HG03060 (cell line): Measurements from ENCODE around the gene CEP85L.

Experiments used
- ATAC-seq: cut with Tn5 transposase; IDR thresholded peaks from one replicate; pipeline ENCODE4 v1.9.1; 2021; ENCODE audit warnings: low read depth, moderate number of reproducible peaks; ENCODE audit not compliant: unreplicated experiment

CEP85L gene

DNA sequence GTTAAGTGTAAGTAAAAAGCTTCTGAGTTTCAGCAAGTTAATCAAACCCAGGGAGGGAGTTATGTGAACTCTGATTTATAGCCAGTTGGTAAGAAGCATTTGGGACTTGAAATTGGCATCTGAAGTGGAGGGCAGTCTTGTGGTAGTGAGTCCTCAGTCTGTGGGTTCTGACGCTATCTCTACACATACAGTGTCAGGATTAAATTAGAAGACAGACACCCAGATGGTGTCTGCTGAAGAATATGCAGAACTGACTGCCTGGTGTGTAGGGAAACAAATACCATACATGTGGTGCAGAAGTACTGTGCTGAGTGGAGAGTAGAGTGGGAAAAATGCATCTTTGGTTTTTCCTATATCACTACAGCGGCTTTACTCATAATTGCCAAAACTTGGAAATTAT lies 146.8 kb downstream of the CEP85L start:
- ATAC-seq, result no peak

DNA sequence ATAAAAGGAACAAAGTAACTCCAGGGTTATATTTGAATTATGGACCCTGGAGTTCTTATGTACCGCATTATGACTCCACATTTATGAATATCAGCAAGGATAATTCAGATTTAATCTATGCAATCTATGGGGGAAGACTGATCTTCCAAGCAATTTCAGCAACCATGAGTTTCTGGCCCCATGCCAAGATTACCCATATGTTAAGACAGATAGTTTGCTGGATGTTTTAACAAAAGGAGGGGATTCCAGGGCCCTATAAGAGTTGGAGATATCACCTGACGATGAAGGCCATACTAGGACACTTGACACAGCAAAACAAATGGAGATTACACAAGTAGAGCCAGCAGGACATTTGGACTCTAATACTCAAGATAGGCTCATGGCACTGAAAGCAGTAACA lies 149.2 kb downstream of the CEP85L start:
- ATAC-seq, result no peak

DNA sequence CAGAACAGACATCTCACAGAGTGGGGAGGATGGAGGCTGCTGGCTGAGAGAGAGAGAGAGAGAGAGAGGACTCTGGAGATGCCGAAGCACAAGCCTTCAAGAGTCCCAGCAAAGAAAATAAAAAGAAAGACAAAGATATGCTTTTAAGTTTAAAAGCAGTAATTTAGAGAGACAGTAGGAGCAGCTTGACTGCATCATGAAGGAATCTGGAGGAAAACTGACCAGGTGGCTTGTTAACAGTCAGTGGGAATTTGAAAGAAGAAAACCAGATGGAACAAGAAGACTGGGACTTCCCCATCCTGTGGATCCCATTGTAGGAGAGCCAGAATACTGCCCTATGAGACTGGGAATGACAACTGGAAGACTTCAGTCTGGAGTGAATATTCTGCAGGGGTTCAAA lies 149.6 kb downstream of the CEP85L start:
- ATAC-seq, result no peak

DNA sequence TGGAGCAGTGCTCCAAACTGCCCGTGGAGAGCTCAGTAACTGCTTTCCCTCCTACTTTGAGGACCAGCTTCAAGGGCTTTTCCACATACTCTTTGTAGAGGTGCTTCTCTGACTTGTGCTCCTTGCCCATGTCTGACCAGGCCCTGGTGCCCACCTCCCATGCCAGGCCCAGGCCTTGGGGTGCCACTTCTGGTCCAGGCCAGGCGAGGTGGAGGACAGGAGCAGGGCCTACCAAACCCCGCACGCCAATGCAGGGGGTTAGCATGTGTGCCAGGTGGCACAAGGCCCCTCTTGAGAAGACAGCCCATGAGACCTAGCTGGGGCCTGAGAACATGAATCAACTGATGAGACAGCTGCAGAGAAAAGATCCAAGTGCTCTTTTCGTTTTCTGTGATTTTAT lies 150.3 kb downstream of the CEP85L start:
- no peak for ATAC-seq

DNA sequence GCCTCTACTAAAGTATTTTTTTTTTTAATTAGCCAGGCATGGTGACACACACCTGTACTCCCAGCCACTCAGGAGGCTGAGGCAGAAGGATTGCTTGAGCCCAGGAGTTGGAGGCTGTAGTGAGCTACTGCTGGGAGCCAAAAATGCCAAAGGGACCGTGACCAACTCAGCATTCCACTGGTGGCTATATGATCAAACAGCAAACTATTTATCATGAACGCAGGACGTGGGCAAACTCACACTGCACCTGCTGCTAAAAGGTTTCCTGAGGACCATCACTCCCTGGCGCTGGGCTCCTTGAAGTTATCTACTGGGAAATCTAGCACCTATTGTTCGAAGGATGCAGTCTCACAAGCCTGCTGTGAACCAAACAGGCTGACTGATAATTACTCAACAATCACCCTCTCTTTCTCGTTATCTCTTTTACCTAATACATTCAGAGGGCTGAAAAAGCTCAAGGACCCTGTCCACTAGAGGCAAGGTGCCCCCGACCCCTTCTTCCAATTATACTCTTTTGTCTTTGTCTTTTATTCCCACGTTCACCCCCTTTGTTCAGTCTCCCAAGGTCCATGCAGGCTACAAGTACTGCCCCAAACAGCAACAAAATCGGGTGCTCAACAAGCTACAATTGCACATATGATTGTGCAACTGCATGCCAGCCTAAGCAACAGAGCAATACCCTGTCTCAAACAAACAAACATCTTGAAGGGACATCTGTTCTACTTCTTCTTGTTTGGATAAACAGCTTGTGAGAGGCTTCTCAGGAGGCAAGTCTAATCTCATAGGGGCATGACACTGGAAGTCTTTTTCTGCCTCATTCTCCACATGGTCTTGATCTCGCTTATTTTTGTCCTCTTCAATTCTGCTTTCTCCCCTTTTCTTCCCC lies 151.0 kb downstream of the CEP85L start:
- no peak for ATAC-seq

DNA sequence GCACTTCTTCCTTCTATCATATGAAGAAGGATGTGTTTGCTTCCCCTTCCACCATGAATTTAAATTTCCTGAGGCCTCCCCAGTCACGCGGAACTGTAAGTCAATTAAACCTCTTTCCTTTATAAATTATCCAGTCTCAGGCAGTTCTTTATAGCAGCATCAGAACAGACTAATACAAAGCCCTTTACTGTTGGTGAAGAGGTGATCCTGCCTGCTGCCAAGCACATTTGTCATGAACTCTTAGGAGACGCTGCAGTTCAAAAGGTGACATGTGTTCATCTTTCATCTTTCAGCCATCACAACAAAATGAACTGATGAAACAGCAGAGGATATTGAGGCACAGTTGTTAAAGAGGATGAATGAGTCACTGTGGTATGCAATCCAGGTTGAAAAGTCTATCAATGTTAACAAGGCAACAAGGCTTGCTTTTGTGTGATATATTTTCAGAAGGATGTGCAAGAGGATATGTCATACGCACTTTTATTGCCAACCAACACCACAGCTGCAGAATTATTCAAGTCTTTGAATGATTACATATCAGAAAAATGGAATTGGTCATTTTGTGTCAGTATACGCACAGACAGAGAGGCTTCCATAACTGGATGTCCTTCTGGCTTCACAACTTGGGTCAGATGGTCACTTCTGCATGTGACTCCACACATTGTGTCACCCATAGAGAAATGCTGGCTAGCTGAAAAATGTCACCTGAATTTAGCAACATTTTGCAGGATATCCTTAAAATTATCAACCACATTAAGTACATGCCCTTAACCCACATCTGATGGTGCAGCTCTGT lies 155.7 kb downstream of the CEP85L start:
- ATAC-seq, result no peak

DNA sequence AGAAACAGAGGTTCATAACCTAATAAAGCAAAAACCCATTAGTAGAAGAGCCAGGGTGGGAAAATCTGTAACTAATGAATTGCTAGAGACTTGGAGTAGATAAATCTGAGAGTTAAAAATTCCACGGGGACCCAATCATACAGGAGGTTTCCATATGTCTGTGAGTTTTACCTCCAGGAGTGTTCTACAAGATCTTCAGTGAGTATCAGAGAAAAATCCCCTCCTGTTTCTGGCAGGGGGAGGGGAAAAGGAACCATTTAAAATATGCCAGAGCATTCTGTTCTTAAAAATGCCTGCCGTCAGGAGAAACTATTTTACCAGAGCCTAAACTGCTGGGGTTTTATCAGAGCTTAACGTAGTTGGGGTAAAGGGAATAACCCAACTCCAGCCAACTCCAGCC lies 157.3 kb downstream of the CEP85L start:
- ATAC-seq, result no peak

DNA sequence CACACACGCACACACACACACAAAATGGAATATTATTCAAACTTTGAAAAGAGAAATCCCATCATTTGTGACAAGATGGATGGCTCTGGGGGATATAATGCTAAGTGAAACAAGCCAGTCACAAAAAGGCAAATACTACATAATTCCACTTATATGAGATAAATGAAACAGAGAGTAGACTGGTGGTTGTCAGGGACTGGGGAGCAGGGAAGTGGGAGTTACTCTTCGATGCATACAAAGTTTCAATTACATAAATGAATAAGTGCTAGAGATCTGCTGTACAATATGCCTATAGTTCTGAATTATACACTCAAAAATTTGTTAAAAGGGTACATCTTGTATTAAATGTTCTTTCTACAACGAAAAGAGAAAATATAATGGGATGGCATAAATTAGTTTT lies 161.4 kb downstream of the CEP85L start:
- no peak for ATAC-seq

DNA sequence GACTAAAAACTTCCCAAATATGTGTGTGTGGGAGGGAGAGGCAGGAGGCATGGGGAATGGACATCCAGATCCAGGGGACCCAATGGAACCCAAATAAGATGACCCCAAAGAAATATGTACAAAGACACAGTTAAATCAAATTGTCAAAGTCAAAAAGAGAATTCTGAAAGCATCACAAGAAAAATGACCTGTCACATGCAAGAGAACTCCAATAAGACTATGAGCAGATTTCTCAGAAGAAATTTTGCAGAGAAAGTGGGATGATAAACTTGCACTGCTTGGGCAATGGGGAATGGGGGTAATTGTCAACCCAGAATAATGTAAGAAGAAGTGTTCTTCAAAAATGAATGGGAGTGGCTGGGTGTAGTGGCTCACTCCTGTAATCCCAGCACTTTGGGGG lies 162.8 kb downstream of the CEP85L start:
- no peak for ATAC-seq

DNA sequence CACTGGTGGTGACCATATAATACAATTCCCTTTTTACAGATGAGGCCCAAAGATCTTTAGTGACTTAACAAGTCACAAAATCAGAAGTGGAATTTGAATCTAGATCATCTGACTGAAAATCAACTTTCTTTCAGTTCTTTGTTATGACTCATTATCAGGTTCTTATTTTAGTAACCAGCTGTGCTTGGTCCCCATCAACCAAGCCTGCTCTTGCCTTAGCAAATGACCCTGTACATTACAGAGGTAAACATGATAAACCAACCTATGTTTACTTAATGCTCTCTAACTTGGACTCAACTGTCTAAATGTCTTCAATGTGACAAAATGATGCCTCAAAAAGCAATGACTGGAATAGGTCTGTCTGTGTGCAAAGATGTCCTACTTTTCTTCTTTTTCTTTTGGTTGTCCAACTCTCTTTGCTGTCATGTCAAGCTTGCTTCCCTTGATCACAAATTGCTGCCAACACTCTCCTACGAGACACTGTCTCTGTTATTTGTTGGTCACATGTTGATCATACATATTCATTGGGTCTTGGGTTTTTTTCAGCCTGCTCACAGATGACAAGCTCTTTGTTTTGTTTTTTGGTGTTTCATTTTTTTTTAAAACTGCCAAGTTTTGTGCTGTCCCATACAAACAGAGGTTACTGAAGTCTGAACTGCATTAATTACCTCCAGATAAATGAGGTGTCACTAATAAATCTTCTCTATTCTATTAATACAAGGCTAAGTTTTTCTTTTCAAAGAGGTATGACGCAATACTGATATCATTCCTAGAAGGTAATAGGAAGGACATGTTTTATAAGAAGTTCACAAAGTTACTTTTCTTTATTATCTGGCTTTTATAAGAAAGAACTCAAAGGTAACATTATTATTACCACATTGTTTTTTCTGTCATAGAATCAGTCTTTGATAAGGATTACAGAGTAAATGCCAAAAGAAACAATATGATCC lies 165.5 kb downstream of the CEP85L start:
- ATAC-seq, result peak; percentile 95

DNA sequence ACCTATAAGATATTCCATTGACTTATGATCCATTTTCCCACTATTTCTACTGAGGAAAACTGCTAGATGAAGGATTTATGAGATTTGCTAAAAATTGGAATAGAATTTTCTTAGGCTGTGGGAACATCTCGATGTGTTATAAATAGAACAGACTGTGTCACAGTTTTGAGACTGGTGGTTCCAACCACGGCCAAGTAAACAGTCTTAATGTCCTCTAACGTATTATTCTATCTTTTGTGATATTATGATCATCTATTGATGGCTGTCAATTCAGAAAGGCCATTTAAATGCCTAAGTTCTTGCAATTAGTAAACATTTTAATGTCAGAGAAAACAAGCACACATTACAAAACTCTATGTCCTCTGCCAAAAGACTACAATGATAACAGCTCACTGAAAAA lies 174.8 kb downstream of the CEP85L start:
- ATAC-seq, result no peak

DNA sequence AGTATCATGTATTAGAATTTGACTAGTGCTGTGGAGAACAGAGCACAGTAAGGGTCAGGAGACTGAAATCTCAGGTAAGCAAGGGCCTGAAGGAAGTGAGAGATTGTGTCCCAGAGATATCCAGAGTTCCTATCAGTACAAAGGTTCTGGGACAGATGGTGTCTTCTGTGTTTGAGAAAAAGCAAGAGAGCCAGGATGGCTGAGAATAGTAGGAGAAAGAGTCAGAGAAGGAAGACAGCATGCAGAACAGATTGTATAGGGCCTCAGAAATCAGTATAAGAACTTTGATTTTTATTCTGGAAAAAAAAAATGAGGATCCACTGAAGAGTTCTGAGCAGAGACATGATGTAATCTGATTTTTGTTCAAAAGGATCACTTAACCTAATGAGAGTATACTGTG lies 178.1 kb downstream of the CEP85L start:
- ATAC-seq, result no peak

DNA sequence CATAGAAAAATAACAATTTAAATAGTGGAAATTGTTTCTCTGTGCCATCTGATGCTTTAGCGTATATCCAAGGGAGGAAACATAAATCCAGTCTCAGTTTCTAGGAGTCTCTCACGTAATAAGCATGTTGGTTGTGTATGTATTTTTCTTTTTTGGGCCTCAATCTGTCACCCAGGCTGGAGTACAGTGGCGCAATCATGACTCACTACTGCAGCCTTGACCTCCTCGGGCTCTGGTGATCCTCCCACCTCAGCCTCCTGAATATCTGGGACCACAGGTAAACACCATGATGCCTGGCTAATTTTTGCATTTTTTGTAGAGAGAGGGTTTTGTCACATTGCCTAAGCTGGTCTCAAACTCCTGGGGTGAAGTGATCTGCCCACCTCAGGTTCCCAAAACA lies 181.9 kb downstream of the CEP85L start:
- no peak for ATAC-seq

DNA sequence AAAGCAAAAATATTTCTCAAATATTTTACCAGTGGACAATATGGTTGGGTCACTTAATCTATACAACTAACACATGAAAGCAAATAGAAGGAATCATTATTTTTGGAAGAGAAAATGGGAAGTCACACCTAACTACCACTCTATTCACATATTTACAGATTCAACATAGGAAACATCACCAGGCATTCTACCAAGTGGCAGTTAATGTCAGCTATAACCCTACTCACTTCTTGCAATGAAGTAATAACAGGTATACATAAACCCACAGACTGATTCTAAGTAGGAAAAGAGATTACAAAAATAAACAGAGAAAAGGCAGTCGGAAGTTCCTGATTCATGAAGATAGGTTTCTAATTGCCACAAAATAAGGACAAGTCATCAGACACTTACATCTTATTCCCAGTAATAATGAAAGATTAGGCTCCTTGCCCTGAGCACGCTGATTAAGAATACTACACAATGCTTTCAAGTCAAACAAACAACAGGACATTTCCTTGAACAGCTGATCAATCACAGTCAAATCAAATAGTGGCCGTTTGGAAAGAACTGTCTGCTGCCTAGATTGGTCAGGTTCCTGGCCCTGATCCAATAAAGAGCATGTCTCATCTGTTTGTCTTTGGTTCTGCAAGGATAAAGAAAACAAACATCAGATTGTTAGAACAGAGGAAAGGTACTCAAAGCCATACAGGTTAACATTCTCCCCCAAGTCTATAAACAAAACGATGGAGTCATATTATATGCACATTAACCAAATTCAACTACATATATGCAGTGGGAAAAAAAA lies 182.5 kb downstream of the CEP85L start:
- ATAC-seq, result no peak

DNA sequence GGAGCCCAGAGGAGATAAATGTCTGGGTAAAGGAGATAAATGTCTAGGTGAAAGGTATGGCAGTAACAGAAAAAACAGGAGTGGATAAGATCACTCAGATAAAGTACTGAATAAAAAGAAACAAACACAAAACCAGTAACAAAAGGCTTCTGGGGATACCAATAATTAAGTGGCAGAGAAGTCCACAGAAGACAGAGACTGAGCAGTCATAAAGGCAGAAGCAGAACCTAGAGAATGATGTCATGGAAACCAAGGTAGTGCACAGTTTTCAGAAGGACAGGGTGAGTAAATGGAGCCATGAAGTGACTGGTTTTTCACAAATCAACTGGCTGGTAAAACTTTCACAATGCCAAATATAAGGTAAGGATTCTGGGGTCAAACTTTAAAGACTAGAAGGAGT lies 184.2 kb downstream of the CEP85L start:
- peak; percentile 60 for ATAC-seq

DNA sequence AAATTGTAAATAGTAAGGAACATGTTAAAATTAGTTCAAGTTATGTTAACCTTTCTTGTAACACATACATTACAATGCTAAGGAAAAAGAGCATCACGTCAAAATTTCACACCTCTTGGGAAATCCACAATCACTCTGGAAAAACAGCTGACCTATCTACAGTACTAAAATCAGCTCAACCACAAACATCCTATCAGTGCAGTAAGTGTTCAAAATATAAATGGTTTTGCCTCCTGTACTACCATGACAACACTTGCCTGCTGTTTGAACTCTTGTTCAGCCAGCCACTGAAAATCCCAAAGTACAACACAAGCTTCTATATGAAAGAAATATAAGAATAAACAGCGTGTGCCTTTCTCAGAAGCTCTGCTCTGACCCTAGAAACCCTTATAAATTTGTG lies 186.8 kb downstream of the CEP85L start:
- no peak for ATAC-seq

DNA sequence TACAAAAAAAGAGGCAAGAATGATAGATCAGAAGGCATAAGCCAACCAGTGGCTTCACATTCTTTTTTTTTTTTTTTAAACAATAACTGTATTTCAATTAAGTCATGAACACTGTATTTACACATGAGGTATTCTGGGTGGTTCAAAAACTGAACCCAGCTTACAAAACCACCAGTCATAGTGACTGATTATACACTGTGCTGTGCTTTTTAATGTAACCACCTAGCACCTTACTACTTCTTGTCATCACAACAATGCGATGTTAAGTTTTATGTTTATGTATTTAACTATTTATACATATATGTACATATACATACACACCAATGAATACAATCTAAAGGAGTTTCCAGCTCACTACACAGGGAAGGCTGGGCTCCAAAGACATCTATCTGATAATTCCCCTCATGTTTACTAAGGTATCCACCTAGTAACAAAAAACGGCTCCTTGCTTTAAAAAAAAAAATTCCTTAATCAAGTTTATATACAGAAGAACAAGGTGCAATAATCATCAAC lies 190.4 kb downstream of the CEP85L start:
- ATAC-seq, result no peak

DNA sequence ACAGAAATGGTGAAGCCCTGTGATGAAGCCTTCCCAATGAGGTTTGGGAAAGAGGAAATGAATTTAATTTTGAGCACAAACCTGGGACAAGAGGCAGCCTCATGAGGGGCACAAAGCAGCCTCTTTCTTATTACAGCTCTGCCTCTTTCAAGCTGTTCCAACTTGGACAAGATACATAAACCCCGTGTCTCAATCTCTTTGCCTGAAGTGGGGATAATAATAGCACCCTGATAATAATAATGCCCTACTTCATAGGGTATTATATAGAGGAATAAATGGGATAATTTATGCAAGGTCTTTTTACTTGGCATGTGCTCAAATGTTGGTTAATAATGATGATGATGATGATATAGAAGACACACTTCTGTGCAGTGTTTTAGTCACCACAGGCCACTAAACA lies 194.4 kb downstream of the CEP85L start:
- ATAC-seq, result no peak

DNA sequence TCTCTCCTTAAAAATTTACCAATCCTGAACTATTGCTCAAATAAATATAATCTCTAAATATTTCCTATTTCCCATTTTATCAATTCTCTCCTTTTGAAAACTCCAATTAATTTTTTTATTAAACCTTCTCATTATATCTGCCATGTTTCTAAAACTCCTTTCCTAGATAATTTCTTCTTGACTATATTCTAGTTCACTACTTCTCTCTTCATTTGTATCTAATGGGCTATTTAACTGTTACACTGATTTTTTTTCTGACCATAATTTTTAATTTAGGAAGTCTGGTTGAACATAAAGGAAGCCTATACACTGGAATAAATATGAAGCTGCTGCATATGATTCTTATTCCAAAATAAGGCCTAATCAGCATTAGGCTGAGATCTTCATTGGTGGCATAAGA lies 199.6 kb downstream of the CEP85L start:
- no peak for ATAC-seq

DNA sequence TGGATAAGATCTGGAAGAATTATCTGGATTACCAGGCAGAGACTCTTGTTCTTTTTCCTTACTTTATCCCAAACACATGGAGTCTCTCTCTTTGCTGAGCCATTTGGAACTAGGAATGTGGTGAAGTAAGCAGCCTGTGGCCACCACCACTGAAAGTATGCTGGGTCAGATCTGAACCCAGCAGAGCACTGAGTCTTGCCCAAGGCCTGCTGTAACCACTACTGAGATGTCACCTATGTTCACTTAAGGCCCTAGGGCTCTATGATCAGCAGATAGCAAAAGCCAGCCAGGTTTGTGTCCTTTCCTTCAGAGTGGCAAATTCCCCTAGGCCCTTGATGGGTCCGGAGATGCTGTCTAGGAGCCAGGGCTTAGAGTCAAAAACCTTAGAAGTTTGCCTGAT lies 206.6 kb downstream of the CEP85L start:
- no peak for ATAC-seq
